Effector memory CD4-positive, alpha-beta T cell (primary cell): ENCODE measurements around the gene RALGAPA2.

ENCODE experiments used
- DNase-seq, 3 donors: peaks; one replicate each; pipeline ENCODE4 v3.0.0-alpha.2; 2020
- H3K27ac ChIP-seq: 2 replicates; pipeline ENCODE4 v1.7.0; 2013; ENCODE audit warnings: mild to moderate bottlenecking, low read length, moderate library complexity; ENCODE audit not compliant: insufficient read depth, poor library complexity, severe bottlenecking
- H3K27me3 ChIP-seq: replicated peaks from 2 replicates; pipeline ENCODE4 v1.7.0; 2013; ENCODE audit warnings: mild to moderate bottlenecking, low read length; ENCODE audit not compliant: insufficient read depth, control insufficient read depth, poor library complexity, severe bottlenecking
- H3K36me3 ChIP-seq: 2 replicates; pipeline ENCODE4 v1.7.0; 2013; ENCODE audit warnings: mild to moderate bottlenecking, low read length, moderate library complexity; ENCODE audit not compliant: control insufficient read depth, insufficient read depth
- H3K4me1 ChIP-seq: 2 replicates; pipeline ENCODE4 v1.7.0; 2013; ENCODE audit warnings: low read length, mild to moderate bottlenecking; ENCODE audit not compliant: control insufficient read depth, insufficient read depth, poor library complexity, severe bottlenecking
- H3K4me3 ChIP-seq: 2 replicates; pipeline ENCODE4 v1.7.0; 2013; ENCODE audit warnings: low read length, low read depth, mild to moderate bottlenecking; ENCODE audit not compliant: insufficient read depth, poor library complexity, severe bottlenecking
- H3K9me3 ChIP-seq: 2 replicates; pipeline ENCODE4 v1.7.0; 2013; ENCODE audit warnings: mild to moderate bottlenecking, low read length, moderate library complexity; ENCODE audit not compliant: control insufficient read depth

RALGAPA2 gene

DNA sequence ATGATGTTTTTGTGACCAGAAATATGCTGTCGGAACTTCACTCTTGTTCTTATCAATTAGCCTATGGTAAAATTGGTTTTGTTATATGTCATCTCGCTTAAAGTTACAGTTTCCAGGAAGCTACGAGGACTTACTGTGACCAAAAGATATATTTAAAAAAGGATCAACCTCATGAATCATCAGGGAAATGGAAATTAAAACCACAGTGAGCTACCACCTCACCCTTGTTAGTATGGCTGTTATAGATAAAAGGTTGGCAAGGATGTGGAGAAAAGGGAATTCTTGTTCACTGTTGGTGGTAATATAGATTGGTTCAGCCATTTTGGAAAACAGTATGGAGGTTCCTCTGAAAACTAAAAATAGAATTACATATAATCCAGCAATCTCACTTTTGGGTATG lies 358.9 kb downstream of the RALGAPA2 start:
- Histone ChIP-seq H3K9me3 (no peaks in the 10 kb centered on the region), H3K4me3 (no peak overlapping the region), H3K36me3 (no peaks in the 10 kb centered on the region), H3K4me1 (no peaks in the 10 kb centered on the region), H3K27me3 (no peaks in the 10 kb centered on the region), H3K27ac (no peak overlapping the region)
- no peak for DNase-seq

GRCh38 chr20:20344476-20344875 lies 368.0 kb downstream of the RALGAPA2 start:
- Histone ChIP-seq H3K36me3 (no peaks in the 10 kb centered on the region), H3K9me3 (no peaks in the 10 kb centered on the region), H3K27me3 (no peaks in the 10 kb centered on the region), H3K27ac (no peak overlapping the region), H3K4me1 (no peaks in the 10 kb centered on the region), H3K4me3 (no peak overlapping the region)
- DNase-seq, result no peak

GRCh38 chr20:20343932-20344331 lies 368.5 kb downstream of the RALGAPA2 start:
- no peaks in the 10 kb centered on the region for H3K36me3 ChIP-seq
- H3K27ac ChIP-seq, result no peak overlapping the region
- DNase-seq, result no peak
- no peak overlapping the region for H3K4me3 ChIP-seq
- no peaks in the 10 kb centered on the region for H3K9me3 ChIP-seq
- no peaks in the 10 kb centered on the region for H3K4me1 ChIP-seq
- H3K27me3 ChIP-seq, result no peaks in the 10 kb centered on the region
